Heart left ventricle (tissue), 16 donors: ENCODE measurements around the gene CHRM1. TPM values are rescaled to one million over a fixed set of nuclear protein-coding genes. Genes with fewer than 3 reads are reported as not detected.
A peak's percentile ranks its signal among the peaks of the same experiment; 100 is the strongest.

Experiments used
- ATAC-seq, 4 donors: fragments of 200-7000 bp; cut with Tn5 transposase; one replicate each; pipeline ENCODE4 v1.9.1; 2020 to 2022; ENCODE audit warnings: moderate library complexity in 4 of 4, mild to moderate bottlenecking in 3 of 4, moderate number of reproducible peaks in 1 of 4
- DNase-seq, 5 donors: peaks; one replicate each; pipeline ENCODE4 v3.0.0-alpha.2; 2020
- H3K27ac ChIP-seq, 12 donors: fragments of 200-600 bp; sonication (generic) in 4 of 12; one replicate each; pipeline versions ENCODE4 v1.5.0 to v1.8.0; 2016 to 2022; ENCODE audit warnings: mild to moderate bottlenecking in 2 of 12
- H3K27me3 ChIP-seq, 9 donors: fragments of 200-600 bp; sonication (generic) in 2 of 9; one replicate each; pipeline versions ENCODE4 v1.5.1 to v1.8.0; 2016 to 2022; ENCODE audit warnings: mild to moderate bottlenecking in 3 of 9
- H3K36me3 ChIP-seq, 9 donors: fragments of 200-600 bp; sonication (generic) in 2 of 9; one replicate each; pipeline versions ENCODE4 v1.5.0 to v1.8.0; 2018 to 2022; ENCODE audit warnings: mild to moderate bottlenecking in 2 of 9
- H3K4me1 ChIP-seq, 12 donors: fragments of 200-600 bp; sonication (generic) in 4 of 12; one replicate each; pipeline versions ENCODE4 v1.5.0 to v1.8.0; 2016 to 2022; ENCODE audit warnings: mild to moderate bottlenecking in 3 of 12
- H3K4me3 ChIP-seq, 12 donors: fragments of 200-600 bp; sonication (generic) in 4 of 12; one replicate each; pipeline versions ENCODE4 v1.5.0 to v1.8.0; 2017 to 2022; ENCODE audit warnings: mild to moderate bottlenecking in 9 of 12, moderate library complexity in 4 of 12
- H3K9me3 ChIP-seq, 12 donors: fragments of 200-600 bp; sonication (generic) in 4 of 12; one replicate each; pipeline versions ENCODE4 v1.5.0 to v1.8.0; 2016 to 2022; ENCODE audit warnings: mild to moderate bottlenecking in 1 of 12
- POLR2A ChIP-seq, 2 donors: fragments of 450-650 bp; IDR thresholded peaks; one replicate each; pipeline ENCODE4 v1.6.1; 2017; ENCODE audit warnings: antibody characterized with exemption in 2 of 2, mild to moderate bottlenecking in 2 of 2, moderate library complexity in 2 of 2
- WGBS, 4 donors: extraction: QIAGEN DNeasy Blood & Tissue Kit in 2 of 4; methylation state at CpG; one replicate each; pipeline versions ENCODE4 v1.1.5 to v1.1.7; 2013 to 2018; 5-methylcytosine and 5-hydroxymethylcytosine counted together
- intact Hi-C, 10 donors: fragments of 100-400 bp; cut with DNase I; formaldehyde crosslinking; loops; one replicate each; pipeline versions ENCODE4 v1.11.1 to v1.14.2; 2022
- polyA plus RNA-seq, 2 donors: library from polyadenylated mRNA; stranded (reverse); fragments of 200-250 nt; gene quantifications; one replicate each; pipeline ENCODE4 v1.2.3, GENCODE V29; 2013
- total RNA-seq, 9 donors: library from RNA; depleted of rRNA in 2 of 9; stranded (reverse); fragments of >200 nt in 2 of 9; fragmentation: NEBNext Ultra II Directional in 3 of 9; extraction: Animal tissue kit (Norgen Biotek cat#: 25700) in 3 of 9; gene quantifications; one replicate each; pipeline versions ENCODE4 v1.1.0 to v1.2.4, GENCODE V29; 2016 to 2023
- TF ChIP-seq, protein P1 (sequence below), 12 donors: fragments of 200-600 bp; sonication (generic) in 4 of 12; IDR thresholded peaks; one replicate each; pipeline versions ENCODE4 v1.5.0 to v1.8.0; 2018 to 2022; ENCODE audit warnings: antibody characterized with exemption in 12 of 12, mild to moderate bottlenecking in 5 of 12
- donor health status: ischemic (EF 13 %, LVEDD 7.1; RV severe dilation, severe dysfunction).
- donor health status: healthy with polysubstance abuse.
- donor health status: DM: no; HTN: yes; CAD: no.
- donor health status: DM: no; HTN: no; CAD: no.
- donor health status: ischemic (EF 25% LVEDD 6.9; RV normal size, moderate dysfunction).
- donor health status: ischemic (EF 25% LVEDD 5.7; RV mildly dilated, moderate dysfunction).
- donor health status: healthy.
- donor health status: DM: yes; HTN: yes; CAD: no.
- donor health status: ischemic (EF 35%, LVEDD 5.7; RV mildly dilated, moderate dysfunction).
- donor health status: nonischemic (EF 11% LVEDD 7.7; RV severe dilation, severe dysfunction).
- donor health status: DM: yes; HTN: yes; CAD: no.
- donor health status: PGD.
- donor health status: ischemic (EF 29% LVEDD 5.4; RV normal size, mild dysfunction).
- donor health status: nonischemic (EF 23%, LVEDD 6.1; RV moderate dilation, normal function).

CHRM1 gene
- total and polyA plus RNA-seq, 11 donors: 0.08 to 0.31 TPM; not detected in 9

DNA sequence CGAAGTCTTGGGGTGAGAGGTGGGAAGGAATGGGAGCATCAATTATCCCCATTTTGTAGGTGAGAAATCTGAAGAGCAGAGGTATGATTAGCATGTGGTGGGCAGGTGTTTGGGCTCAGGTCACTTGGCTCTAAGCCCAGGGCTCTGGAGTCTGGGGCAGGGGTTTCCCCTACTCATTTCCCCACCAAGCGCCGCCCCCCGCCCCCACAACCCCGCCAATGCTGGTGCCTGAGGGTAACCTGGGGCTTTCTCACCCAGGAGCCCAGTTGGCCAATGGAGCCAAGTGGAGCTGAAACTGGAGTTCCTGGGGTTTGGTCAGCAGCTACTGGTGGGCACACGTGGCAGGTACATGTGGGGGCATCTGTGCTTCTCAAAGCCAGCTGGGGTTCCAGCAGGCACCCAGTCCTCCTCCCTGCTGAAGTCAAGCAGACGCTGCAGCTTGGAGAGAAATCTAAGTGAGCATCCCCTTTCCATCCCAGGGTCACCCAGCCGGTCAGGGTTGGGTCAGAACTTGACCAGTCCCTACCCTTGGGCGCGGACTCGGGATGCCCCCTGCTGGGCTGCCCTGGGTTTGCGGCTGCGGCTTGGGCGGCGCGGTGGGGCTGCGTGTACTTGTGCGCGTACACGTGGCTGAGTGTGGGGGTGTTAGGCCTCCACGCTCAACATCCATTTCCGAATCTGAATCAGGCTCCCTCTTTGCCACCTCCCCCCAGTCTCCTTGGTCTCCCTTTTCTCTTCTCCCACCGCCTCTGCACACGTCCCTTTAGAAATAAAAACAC lies 1.7 kb upstream of the CHRM1 start:
- H3K36me3 ChIP-seq: no peaks in the 10 kb centered on the region
- 40 to 59% (median 46%) methylated on average over 20 to 24 of the region's 24 CpGs for WGBS, 4 donors
- H3K9me3 ChIP-seq: no peaks in the 10 kb centered on the region
- intact Hi-C loops: no loop called here
- ATAC-seq: no peak
- H3K27me3 ChIP-seq: peaks cover 28 to 62% (median 53%) of the 10 kb centered on the region in 9 donors
- peak overlapping the region in 1 of 12 donors; percentile 32 for H3K4me3 ChIP-seq
- H3K27ac ChIP-seq: no peak overlapping the region
- DNase-seq: no peak
- no peak for TF ChIP-seq POLR2A (IDR thresholded peaks at IDR 0.05)
- TF ChIP-seq, protein P1, sequence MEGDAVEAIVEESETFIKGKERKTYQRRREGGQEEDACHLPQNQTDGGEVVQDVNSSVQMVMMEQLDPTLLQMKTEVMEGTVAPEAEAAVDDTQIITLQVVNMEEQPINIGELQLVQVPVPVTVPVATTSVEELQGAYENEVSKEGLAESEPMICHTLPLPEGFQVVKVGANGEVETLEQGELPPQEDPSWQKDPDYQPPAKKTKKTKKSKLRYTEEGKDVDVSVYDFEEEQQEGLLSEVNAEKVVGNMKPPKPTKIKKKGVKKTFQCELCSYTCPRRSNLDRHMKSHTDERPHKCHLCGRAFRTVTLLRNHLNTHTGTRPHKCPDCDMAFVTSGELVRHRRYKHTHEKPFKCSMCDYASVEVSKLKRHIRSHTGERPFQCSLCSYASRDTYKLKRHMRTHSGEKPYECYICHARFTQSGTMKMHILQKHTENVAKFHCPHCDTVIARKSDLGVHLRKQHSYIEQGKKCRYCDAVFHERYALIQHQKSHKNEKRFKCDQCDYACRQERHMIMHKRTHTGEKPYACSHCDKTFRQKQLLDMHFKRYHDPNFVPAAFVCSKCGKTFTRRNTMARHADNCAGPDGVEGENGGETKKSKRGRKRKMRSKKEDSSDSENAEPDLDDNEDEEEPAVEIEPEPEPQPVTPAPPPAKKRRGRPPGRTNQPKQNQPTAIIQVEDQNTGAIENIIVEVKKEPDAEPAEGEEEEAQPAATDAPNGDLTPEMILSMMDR (IDR thresholded peaks at IDR 0.05): peak in 2 of 12 donors; percentile 17 to 27
- H3K4me1 ChIP-seq: peaks cover 3 to 51% (median 20%) of the 10 kb centered on the region in 12 donors

DNA sequence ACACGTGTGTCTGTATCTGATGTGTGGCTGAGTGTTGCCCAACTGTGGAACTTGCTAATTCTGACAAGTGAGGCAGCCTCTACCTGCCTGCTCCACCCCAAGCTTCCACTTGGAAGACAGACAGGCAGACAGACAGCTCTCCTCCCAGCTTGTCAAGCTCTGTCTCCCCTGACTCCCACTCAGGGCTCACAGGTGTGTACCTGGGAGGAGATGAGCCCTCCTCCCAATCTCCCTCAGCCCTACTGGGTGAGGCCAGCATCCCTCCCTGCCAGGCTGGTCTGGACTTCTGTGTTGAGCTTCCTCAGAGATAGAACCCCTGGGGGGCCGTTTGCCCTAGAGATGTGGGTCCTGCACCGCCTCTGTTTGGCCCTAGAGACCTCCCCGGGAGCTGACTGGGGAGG lies 1.0 kb upstream of the CHRM1 start:
- Histone ChIP-seq H3K27ac (no peak overlapping the region), H3K27me3 (peaks cover 28 to 57% (median 51%) of the 10 kb centered on the region in 9 donors), H3K36me3 (no peaks in the 10 kb centered on the region), H3K4me3 (no peak overlapping the region), H3K9me3 (no peaks in the 10 kb centered on the region), H3K4me1 (peaks cover 3 to 49% (median 20%) of the 10 kb centered on the region in 12 donors)
- intact Hi-C loops: no loop called here
- 53 to 83% (median 61%) methylated on average over 3 to 4 of the region's 4 CpGs for WGBS, 4 donors
- ATAC-seq (no peak), DNase-seq (no peak)
- no peak for TF ChIP-seq POLR2A (IDR thresholded peaks at IDR 0.05)
- TF ChIP-seq, protein P1 (IDR thresholded peaks at IDR 0.05): no peak

DNA sequence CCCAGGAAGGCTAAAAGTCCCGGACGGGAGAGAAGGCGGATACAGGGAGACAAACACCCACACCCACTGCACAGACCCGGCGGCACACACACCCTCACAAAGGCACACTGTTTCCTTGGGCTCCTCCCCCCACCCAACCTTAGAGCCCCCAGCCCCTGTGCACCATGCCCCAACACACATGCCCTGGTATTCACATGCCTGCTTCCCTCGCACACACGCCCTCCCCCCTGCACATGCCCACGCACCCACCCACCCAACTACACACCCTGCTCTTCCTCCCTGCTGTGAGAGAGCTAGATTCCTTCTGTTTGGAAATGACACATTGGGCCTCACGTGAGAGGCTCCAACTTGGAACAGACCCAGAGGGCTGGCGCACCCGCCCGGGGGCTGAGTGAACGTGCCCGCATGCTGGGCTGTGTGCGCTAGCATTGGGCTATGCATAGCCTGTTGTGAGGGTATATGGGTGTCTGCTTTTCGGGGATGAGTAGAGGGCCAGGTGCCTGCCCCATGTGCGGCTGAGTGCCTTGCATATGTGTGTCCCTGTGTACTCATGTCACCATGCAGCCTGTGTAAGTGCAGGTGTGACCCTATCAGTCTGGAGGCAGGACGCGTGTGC lies 518 bp upstream of the CHRM1 start:
- ATAC-seq: peak in 2 of 4 donors; percentile 17 to 31
- Histone ChIP-seq H3K27me3 (peaks cover 22 to 52% (median 46%) of the 10 kb centered on the region in 9 donors), H3K9me3 (no peaks in the 10 kb centered on the region), H3K4me3 (no peak overlapping the region), H3K27ac (no peak overlapping the region), H3K4me1 (peaks cover 3 to 44% (median 18%) of the 10 kb centered on the region in 12 donors), H3K36me3 (no peaks in the 10 kb centered on the region)
- no peak for TF ChIP-seq POLR2A (IDR thresholded peaks at IDR 0.05)
- intact Hi-C loops: no loop called here
- 23 to 35% (median 29%) methylated on average over 17 to 19 of the region's 19 CpGs for WGBS, 4 donors
- DNase-seq: peak in 1 of 5 donors; percentile 14

- Histone ChIP-seq H3K36me3 (no peaks in the 10 kb centered on the region), H3K4me1 (peaks cover 0 to 30% (median 9%) of the 10 kb centered on the region in 12 donors), H3K27me3 (peaks cover 12 to 36% (median 30%) of the 10 kb centered on the region in 9 donors), H3K4me3 (no peak overlapping the region), H3K9me3 (no peaks in the 10 kb centered on the region), H3K27ac (no peak overlapping the region)
- peak in 1 of 5 donors; percentile 14 for DNase-seq
- 61 to 83% (median 66%) methylated on average over 11 of the region's 11 CpGs for WGBS, 4 donors
- TF ChIP-seq, protein P1 (IDR thresholded peaks at IDR 0.05): no peak
- no peak for TF ChIP-seq POLR2A (IDR thresholded peaks at IDR 0.05)
- ATAC-seq: no peak
- intact Hi-C loops: loop anchor here in 3 of 10 donors (10.0 kb wide), 1 partner anchor 55 kb away; no protein-coding TSS in a partner anchor
These were observed 1.1 kb downstream of the CHRM1 start for GRCh38 chr11:62919898-62920640.
